K562 (cell line): ENCODE data around the gene FKBP2. TPM values are rescaled to one million over a fixed set of nuclear protein-coding genes. Genes with fewer than 3 reads are reported as not detected.

Source experiments
- CHD2 ChIP-seq: IDR thresholded peaks from 2 replicates; pipeline ENCODE4 v1.6.1; 2011; ENCODE audit warnings: low read depth, low read length
- MAFG ChIP-seq: fragments of 450-650 bp; conservative IDR thresholded peaks from 2 replicates; pipeline ENCODE4 v1.6.1; 2016; ENCODE audit warnings: missing genetic modification characterization, missing compliant biosample characterization
- NRF1 ChIP-seq, 2 experiments: fragments of 450-650 bp; IDR thresholded peaks in 1 of 2; conservative IDR thresholded peaks in 1 of 2; 2 replicates each; pipeline ENCODE4 v1.6.1; 2014; ENCODE audit warnings: mild to moderate bottlenecking in 2 of 2
- PHF8 ChIP-seq: fragments of 200-600 bp; sonication (generic); IDR thresholded peaks from 2 replicates; pipeline ENCODE4 v1.6.1; 2012; ENCODE audit warnings: mixed run types, mild to moderate bottlenecking, inconsistent platforms, low read length, moderate library complexity, borderline replicate concordance
- POLR2H ChIP-seq: IDR thresholded peaks from 2 replicates; pipeline ENCODE4 v1.6.1; 2016; ENCODE audit warnings: missing genetic modification characterization, low read depth, mild to moderate bottlenecking, control low read depth, missing compliant biosample characterization, moderate library complexity
- PYGO2 ChIP-seq: fragments of 450-650 bp; IDR thresholded peaks from 2 replicates; pipeline ENCODE4 v1.6.1; 2016; ENCODE audit warnings: mild to moderate bottlenecking, missing genetic modification characterization, moderate library complexity, missing compliant biosample characterization
- polyA plus RNA-seq, 8 experiments: library from polyadenylated mRNA; depleted of rRNA in 4 of 8; stranded (reverse) in 5 of 8; unstranded in 3 of 8; fragments of >200 nt; fragmentation: Nextera tagmentation in 2 of 8; fragmentation: Illumina TruSeq in 1 of 8; extraction: Ambion mirVana in 2 of 8; extraction: Trizol in 1 of 8; gene quantifications; 2 replicates each; pipeline versions ENCODE4 v1.2.1 to v1.2.3, GENCODE V29; 2011 to 2014; ENCODE audit warnings: inconsistent platforms in 1 of 8, missing spikeins in 1 of 8
- total RNA-seq, 7 experiments: library from RNA; depleted of rRNA in 6 of 7; stranded (reverse); fragments of >200 nt in 6 of 7; fragmentation: Illumina TruSeq in 2 of 7; extraction: Trizol in 2 of 7; gene quantifications; 2 replicates each; pipeline versions ENCODE4 v1.2.1 to v1.2.3, GENCODE V29; 2011 to 2021; ENCODE audit warnings: low replicate concordance in 1 of 7
- TF ChIP-seq, protein P1 (sequence below): fragments of 450-650 bp; IDR thresholded peaks from 2 replicates; pipeline ENCODE4 v1.6.1; 2016; ENCODE audit warnings: low read depth, mild to moderate bottlenecking, moderate library complexity
- TF ChIP-seq, protein P2 (sequence below): fragments of 450-650 bp; IDR thresholded peaks from 2 replicates; pipeline ENCODE4 v1.6.1; 2017; ENCODE audit warnings: antibody characterized with exemption, mild to moderate bottlenecking
- TF ChIP-seq, protein P3 (sequence below): fragments of 250-450 bp; sonication (Bioruptor Pico); IDR thresholded peaks from 2 replicates; pipeline ENCODE4 v1.4.0; 2020; ENCODE audit warnings: mild to moderate bottlenecking, moderate library complexity
- TF ChIP-seq, protein P4 (sequence below): fragments of 450-650 bp; formaldehyde crosslinking; conservative IDR thresholded peaks from 2 replicates; pipeline ENCODE4 v1.4.0; 2022; ENCODE audit warnings: mild to moderate bottlenecking, missing genetic modification characterization
- TF ChIP-seq, protein P5 (sequence below): fragments of 450-650 bp; formaldehyde crosslinking; IDR thresholded peaks from 2 replicates; pipeline ENCODE4 v1.4.0; 2022; ENCODE audit warnings: missing genetic modification characterization
- TF ChIP-seq, protein P6 (sequence below): IDR thresholded peaks from 2 replicates; pipeline ENCODE4 v1.6.1; 2011; ENCODE audit warnings: borderline replicate concordance, low read depth, mild to moderate bottlenecking, moderate library complexity, low read length; ENCODE audit not compliant: insufficient read depth, poor library complexity, severe bottlenecking
- TF ChIP-seq, protein P7 (sequence below): fragments of 250-450 bp; sonication (Bioruptor Pico); IDR thresholded peaks from 2 replicates; pipeline ENCODE4 v1.5.0; 2020; ENCODE audit warnings: mild to moderate bottlenecking

The FKBP2 gene
- total and polyA plus RNA-seq, 9 of the 15 experiments (the other 6 are each of a cell fraction or from before 2014, with no cell fraction given), result 3.5 to 151 (median 58.1) TPM

DNA sequence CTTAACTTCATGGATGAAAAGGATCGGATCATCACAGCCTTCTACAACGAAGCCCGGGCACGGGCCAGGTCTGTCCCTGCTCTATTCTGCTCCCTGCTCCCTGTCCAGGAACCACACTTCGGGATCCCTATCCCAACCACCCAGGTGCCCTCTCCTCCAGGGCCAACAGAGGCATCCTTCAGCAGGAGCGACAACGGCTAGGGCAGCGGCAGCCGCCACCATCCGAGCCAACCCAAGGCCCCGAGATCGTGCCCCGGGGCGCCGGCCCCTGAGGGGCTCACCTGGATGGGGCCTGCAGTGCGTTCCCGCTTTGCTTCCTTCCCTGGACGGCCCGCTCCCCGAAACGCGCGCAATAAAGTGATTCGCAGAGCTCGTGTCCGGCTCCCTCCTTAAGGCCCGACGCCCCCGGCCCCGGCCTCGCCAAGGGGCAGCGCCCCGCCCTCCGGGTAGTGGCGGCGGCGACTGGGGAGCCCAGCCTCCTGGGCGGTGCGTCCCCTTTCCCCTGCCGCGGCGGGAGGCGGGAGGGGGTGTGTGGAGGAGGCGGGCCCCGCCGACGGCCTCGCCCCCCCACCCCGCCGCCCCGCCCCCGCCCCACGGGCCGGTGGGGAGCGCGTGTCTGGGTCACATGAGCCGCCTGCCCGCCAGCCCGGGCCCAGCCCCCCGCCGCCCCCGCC is 6.8 kb upstream of the FKBP2 start, which contains the start of gene VEGFB (continued):
- TF ChIP-seq, protein P1, sequence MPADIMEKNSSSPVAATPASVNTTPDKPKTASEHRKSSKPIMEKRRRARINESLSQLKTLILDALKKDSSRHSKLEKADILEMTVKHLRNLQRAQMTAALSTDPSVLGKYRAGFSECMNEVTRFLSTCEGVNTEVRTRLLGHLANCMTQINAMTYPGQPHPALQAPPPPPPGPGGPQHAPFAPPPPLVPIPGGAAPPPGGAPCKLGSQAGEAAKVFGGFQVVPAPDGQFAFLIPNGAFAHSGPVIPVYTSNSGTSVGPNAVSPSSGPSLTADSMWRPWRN, result no peak
- TF ChIP-seq MAFG (tag) (no peak), PHF8 (peak; percentile 37; the same call in 1 of the 2 replicates), PYGO2 (tag) (no peak), CHD2 (no peak), NRF1 (conservative IDR thresholded peaks at IDR 0.05 in 1 of 2, IDR thresholded peaks at IDR 0.05 in 1 of 2) (no peak), POLR2H (tag) (no peak)
- TF ChIP-seq, protein P2, sequence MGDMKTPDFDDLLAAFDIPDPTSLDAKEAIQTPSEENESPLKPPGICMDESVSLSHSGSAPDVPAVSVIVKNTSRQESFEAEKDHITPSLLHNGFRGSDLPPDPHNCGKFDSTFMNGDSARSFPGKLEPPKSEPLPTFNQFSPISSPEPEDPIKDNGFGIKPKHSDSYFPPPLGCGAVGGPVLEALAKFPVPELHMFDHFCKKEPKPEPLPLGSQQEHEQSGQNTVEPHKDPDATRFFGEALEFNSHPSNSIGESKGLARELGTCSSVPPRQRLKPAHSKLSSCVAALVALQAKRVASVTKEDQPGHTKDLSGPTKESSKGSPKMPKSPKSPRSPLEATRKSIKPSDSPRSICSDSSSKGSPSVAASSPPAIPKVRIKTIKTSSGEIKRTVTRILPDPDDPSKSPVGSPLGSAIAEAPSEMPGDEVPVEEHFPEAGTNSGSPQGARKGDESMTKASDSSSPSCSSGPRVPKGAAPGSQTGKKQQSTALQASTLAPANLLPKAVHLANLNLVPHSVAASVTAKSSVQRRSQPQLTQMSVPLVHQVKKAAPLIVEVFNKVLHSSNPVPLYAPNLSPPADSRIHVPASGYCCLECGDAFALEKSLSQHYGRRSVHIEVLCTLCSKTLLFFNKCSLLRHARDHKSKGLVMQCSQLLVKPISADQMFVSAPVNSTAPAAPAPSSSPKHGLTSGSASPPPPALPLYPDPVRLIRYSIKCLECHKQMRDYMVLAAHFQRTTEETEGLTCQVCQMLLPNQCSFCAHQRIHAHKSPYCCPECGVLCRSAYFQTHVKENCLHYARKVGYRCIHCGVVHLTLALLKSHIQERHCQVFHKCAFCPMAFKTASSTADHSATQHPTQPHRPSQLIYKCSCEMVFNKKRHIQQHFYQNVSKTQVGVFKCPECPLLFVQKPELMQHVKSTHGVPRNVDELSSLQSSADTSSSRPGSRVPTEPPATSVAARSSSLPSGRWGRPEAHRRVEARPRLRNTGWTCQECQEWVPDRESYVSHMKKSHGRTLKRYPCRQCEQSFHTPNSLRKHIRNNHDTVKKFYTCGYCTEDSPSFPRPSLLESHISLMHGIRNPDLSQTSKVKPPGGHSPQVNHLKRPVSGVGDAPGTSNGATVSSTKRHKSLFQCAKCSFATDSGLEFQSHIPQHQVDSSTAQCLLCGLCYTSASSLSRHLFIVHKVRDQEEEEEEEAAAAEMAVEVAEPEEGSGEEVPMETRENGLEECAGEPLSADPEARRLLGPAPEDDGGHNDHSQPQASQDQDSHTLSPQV, result 0 out of 2 replicates have a peak, but pooled peaks have one; percentile 24
- TF ChIP-seq, protein P3, sequence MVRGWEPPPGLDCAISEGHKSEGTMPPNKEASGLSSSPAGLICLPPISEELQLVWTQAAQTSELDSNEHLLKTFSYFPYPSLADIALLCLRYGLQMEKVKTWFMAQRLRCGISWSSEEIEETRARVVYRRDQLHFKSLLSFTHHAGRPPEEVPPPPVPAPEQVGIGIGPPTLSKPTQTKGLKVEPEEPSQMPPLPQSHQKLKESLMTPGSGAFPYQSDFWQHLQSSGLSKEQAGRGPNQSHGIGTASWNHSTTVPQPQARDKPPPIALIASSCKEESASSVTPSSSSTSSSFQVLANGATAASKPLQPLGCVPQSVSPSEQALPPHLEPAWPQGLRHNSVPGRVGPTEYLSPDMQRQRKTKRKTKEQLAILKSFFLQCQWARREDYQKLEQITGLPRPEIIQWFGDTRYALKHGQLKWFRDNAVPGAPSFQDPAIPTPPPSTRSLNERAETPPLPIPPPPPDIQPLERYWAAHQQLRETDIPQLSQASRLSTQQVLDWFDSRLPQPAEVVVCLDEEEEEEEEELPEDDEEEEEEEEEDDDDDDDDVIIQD, result no peak
- TF ChIP-seq, protein P4, sequence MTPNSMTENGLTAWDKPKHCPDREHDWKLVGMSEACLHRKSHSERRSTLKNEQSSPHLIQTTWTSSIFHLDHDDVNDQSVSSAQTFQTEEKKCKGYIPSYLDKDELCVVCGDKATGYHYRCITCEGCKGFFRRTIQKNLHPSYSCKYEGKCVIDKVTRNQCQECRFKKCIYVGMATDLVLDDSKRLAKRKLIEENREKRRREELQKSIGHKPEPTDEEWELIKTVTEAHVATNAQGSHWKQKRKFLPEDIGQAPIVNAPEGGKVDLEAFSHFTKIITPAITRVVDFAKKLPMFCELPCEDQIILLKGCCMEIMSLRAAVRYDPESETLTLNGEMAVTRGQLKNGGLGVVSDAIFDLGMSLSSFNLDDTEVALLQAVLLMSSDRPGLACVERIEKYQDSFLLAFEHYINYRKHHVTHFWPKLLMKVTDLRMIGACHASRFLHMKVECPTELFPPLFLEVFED, result no peak
- TF ChIP-seq, protein P5, sequence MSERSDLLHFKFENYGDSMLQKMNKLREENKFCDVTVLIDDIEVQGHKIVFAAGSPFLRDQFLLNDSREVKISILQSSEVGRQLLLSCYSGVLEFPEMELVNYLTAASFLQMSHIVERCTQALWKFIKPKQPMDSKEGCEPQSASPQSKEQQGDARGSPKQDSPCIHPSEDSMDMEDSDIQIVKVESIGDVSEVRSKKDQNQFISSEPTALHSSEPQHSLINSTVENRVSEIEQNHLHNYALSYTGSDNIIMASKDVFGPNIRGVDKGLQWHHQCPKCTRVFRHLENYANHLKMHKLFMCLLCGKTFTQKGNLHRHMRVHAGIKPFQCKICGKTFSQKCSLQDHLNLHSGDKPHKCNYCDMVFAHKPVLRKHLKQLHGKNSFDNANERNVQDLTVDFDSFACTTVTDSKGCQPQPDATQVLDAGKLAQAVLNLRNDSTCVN (CRISPR knock-in tag), result no peak
- TF ChIP-seq, protein P6, sequence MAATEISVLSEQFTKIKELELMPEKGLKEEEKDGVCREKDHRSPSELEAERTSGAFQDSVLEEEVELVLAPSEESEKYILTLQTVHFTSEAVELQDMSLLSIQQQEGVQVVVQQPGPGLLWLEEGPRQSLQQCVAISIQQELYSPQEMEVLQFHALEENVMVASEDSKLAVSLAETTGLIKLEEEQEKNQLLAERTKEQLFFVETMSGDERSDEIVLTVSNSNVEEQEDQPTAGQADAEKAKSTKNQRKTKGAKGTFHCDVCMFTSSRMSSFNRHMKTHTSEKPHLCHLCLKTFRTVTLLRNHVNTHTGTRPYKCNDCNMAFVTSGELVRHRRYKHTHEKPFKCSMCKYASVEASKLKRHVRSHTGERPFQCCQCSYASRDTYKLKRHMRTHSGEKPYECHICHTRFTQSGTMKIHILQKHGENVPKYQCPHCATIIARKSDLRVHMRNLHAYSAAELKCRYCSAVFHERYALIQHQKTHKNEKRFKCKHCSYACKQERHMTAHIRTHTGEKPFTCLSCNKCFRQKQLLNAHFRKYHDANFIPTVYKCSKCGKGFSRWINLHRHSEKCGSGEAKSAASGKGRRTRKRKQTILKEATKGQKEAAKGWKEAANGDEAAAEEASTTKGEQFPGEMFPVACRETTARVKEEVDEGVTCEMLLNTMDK, result no peak
- TF ChIP-seq, protein P7, sequence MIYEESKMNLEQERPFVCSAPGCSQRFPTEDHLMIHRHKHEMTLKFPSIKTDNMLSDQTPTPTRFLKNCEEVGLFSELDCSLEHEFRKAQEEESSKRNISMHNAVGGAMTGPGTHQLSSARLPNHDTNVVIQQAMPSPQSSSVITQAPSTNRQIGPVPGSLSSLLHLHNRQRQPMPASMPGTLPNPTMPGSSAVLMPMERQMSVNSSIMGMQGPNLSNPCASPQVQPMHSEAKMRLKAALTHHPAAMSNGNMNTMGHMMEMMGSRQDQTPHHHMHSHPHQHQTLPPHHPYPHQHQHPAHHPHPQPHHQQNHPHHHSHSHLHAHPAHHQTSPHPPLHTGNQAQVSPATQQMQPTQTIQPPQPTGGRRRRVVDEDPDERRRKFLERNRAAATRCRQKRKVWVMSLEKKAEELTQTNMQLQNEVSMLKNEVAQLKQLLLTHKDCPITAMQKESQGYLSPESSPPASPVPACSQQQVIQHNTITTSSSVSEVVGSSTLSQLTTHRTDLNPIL (CRISPR knock-in tag), result no peak
